Myocyte (in vitro differentiated cells): ENCODE results near the gene WWOX. TPM values are rescaled to one million over a fixed set of nuclear protein-coding genes. Genes with fewer than 3 reads are reported as not detected.

Experiments used
- DNase-seq: peaks from one replicate; pipeline ENCODE4 v3.0.0-alpha.2; 2012; ENCODE audit warnings: low read depth
- total RNA-seq: library from RNA; depleted of rRNA; stranded (reverse); fragments of >200 nt; gene quantifications from 2 replicates; pipeline ENCODE4 v1.2.3, GENCODE V29; 2014

Gene WWOX
- total RNA-seq, 1 donor from 2014 or later = 12.5 TPM

DNA sequence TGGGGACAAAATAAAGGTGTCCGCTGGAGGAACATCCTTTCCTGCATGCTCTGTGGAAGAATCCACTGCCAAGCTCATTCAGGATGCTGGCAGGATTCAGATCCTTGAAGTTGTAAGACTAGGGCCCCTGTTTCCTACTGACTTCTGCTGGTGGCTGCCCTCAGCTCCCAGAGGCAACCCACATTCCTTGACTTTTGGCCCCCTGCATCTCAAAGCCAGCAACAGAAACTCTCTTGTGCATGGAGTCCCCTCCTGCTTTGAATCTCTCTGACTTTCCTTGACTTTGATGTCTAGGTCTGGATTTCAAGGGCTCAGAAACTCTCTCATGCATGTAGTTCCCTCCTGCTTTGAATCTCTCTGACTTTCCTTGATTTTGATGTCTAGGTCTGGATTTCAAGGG lies 461.5 kb downstream of the WWOX start:
- no peak for DNase-seq

DNA sequence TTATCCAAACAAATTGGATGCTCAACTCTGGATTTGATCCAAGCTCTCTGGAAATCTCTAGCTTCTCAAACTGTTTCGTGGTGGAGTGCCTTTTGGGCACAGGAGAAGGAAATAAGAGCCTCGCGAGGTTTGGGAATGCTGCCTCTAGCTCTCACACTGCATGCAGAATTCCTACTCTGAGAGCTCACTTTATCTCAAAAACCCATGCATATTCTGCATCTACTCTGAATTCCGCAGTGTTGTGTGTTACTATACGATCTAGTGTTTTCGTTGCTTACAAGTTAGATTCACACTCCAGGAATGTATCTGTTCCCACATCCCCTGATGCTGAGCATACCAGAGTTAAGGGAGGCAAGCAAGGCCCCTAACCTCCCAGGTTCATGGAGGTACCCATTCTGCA lies 462.7 kb downstream of the WWOX start:
- no peak for DNase-seq

DNA sequence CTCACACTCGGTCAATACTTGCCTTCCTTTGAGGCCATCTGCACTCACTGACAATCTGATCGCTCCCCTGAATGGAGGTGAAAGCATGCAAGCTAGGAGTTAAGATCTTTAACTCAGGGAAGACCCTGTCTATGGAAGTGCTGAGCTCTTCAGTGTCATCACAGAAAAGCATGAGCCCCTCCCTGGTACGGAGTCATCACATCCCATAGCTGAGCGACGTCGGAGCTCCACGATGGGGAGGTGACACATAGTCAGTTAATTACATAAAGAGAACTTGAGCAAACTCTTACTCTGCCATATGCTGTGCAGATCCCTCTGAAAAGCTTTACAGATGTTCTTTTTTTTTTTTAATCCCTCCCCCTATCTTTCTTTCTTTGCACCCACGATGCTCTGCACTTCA lies 463.2 kb downstream of the WWOX start:
- no peak for DNase-seq

DNA sequence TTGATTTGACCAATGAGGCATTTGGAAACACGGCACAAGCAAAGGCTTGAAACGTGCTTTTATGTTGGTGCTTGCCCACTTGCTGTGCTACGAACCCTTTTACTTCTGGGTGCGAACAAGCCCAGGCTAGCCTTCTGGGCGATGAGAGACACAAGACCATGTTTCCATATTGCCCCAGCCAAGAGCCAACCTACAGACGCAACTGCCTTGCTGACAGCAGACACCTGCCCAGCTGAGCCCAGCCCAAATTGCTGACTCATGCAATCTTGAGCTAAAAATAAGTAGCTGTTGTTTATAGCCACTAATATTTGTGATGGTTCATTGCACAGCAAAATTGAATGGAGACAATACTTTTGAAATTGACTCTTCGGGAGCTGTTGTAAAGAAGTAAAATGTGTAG lies 464.5 kb downstream of the WWOX start:
- peak; percentile 48 for DNase-seq

DNA sequence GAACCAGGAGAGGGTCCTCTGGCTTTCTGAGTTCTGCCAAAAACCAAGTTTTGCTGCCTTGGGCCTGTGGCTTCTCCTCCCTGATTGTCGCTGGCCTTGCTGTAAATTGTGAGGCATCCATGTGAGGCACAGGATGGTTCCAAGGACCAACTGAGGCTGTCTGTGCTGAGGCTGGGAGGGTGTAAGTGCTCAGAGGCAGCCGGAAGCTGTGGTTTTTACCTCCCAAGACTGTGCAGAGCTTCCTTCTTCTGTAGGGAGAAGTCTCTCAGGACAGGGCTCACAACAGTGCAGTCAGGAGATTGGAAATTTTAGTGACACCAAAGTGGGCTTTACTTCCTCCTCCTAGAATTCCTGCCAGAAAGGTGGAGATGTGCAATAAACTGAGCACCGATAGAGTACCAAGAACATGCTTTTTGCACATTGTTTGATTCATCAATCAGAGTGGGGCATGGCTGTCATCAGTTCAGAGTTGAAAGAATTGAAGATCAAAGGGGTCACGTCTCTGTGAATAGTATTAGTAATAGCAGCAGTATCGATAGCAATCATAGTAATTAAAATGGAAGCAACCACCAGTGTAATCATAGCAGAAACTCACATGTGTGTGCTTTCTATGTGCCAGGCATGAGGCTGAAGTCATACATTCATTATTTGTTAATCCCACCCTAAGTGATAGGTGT lies 467.1 kb downstream of the WWOX start:
- no peak for DNase-seq

DNA sequence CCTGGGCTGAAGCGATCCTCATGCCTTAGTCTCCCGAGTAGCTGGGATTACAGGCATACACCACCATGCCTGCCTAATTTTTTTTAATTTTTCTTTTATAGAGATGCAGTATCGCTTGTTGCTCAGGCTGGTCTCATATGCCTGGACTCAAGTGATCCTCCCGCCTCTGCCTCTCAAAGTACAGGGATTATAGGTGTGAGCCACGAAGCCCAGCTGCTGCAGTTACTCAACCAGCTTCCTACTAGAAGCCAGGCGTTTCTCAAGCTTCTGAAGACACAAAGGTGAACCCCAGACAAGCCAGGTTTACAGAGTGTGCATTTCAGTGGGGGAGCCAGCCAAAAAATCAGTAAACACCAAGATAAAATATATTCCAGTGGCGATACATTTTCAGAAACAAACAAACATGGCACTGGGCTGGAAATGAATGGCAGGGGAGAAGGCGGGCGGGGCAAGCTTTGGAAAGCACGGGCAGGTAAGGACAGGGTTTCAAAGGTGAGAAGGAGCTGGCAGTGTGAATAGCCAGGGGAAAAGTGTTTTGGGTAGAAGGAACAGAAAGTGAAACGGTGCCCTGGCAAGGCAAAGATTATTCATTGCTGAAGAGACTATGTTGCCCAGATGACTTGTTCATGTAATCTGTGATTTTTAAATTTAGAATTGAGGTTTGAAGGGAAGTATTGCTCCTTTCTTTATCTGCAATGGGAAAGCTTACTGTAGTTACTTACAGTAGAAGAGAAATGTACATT lies 471.1 kb downstream of the WWOX start:
- no peak for DNase-seq

DNA sequence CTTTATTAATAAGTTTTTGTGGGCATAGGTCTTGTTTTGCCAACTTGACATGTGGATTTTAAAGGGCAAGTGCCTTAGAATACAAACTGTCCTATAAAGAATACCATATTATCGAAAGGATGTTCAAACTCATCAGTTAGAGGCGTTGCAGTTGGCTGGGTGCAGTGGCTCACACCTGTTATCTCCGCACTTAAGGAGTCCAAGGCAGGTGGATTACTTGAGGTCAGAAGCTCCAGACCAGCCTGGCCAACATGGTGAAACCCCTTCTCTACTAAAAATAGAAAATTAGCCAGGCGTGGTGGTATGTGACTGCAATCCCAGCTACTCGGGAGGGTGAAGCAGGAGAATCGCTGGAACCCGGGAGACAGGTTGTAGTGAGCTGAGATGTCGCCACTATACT lies 472.0 kb downstream of the WWOX start:
- DNase-seq = peak; percentile 30

DNA sequence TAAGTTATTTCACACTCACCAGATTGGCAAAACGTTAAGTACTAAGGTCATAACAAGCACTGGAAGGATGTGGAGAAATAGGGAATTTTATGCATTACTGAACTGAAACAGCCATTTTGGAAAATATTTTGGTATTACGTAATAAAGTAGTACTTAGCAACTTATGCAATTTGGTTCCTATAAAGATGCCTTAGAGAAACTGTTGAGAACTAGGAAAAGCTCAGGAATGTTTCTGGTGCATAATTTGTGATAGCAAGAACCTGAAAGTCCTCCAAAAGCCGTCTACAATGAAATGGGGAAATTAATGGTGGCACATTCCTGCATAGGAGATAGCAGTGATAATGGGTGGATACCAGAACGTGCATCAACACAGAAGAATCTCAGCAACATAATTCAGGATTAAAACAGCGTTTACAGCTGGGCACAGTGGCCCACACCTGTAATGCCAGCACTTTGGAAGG lies 472.5 kb downstream of the WWOX start:
- no peak for DNase-seq

GRCh38 chr16:78574571-78574970 lies 475.1 kb downstream of the WWOX start:
- DNase-seq = no peak

DNA sequence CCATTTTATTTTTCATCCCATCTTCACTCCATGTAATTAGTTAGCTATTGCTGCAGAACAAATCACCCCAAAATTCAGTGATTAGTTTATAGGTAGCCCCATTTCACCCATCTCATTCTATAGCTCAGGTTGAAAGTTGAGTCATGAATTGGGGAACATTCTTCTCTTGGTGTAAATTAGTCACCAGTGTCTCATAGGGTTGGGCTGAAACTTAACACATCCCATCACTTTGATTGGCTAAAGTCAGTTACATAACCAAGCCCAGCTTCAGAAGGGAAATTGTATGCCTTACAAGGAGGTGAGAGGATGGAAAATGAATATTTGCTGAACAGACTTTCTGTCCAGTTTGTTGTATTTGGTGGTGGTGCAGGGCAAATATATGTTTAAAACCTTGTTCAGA lies 477.5 kb downstream of the WWOX start:
- no peak for DNase-seq

- DNase-seq = no peak
These were observed 478.2 kb downstream of the WWOX start for GRCh38 chr16:78577630-78578029.

- no peak for DNase-seq
These were observed 479.6 kb downstream of the WWOX start for GRCh38 chr16:78579020-78579419.

GRCh38 chr16:78583441-78583840 lies 484.0 kb downstream of the WWOX start:
- DNase-seq = no peak

GRCh38 chr16:78584213-78584860 lies 484.9 kb downstream of the WWOX start:
- DNase-seq = no peak

GRCh38 chr16:78584991-78585390 lies 485.5 kb downstream of the WWOX start:
- DNase-seq = peak; percentile 41

- no peak for DNase-seq
These were observed 489.9 kb downstream of the WWOX start for GRCh38 chr16:78589331-78589730.

DNA sequence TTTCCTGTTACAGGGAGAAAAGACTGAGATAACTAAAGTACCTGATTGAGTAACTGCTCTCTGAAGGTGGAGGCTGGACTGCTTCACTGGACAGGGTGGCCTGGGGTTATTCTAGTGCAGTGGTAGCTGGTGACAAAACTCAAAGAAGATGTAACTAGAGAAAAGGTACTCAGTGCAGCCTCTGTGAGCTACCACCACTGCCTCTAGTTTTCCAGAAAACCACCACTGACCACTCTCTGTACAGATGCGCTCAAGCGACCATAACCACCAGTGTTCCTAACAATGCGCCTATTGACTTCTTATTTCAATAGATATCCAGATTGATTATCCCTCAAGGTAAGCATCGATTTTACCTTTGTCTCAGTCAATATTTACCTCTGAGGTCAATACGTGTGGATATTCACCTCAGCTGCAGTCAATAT lies 492.2 kb downstream of the WWOX start:
- no peak for DNase-seq

DNA sequence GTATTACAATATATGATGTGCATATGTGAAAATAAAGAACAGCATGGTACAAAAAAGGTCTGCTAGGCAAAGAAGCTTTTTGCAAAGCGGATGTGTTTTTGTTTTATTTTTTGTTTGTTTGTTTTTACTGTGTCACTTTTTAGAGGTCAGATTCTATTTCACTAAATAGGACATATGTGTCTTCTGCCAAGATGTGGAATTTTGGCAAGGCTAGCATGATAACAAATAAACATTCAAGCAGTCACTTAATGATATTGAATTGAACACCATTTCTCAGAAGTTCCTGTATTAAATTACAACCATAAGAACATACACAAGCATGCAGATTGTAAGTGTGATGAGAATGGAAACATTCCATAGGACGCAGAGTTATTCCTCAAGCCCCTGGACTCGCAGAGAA lies 492.7 kb downstream of the WWOX start:
- DNase-seq = no peak

GRCh38 chr16:78593352-78593751 lies 493.9 kb downstream of the WWOX start:
- no peak for DNase-seq

DNA sequence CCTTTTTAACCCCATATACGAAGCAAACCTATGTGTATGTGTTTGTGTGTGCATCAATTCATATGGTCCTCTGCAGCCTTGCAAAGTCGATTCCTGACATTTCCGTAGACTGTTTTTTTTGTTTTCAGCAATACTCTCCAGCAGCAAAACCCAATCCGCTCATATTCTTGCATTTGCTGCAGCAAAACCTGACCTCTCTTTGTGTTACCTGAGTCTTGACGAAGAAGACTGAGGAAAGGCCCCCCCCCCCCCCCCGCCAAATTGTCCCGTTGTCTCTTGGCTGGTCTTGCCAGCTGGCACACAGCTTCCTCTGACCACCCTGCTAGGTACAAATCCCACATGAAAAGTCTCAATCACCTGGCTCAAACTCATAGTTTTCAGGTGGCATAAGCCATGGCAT lies 494.7 kb downstream of the WWOX start:
- DNase-seq = no peak

DNA sequence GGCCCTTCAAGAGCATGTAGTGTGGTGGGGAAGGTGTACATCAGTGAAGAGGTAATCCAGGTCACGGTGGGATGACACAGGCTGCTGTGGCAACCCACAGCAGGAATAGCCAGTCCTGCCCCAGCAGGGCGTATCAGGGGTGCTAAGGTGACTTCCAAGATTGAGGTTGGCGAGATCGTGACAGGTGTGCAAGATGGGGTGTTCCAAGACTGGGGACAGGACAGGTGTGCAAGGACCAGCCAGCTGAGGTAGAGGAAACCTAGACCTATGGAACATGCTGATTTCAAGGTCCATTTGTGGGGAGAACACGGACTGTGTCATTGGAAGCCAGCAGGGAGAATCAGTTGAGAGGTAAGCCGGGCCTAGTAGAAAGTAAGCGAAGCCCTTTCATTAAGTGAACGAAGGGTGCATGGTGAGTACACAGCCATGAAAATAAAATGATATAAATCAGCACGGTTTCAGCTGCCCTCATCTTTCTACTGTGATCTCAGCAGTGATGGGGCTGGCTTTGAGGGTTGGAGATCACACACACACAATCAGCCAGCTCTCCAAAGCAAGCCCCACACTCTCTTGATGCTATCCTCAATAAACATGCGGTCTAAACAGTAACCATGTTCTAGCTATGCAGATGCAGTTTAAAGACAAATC lies 497.0 kb downstream of the WWOX start:
- no peak for DNase-seq

DNA sequence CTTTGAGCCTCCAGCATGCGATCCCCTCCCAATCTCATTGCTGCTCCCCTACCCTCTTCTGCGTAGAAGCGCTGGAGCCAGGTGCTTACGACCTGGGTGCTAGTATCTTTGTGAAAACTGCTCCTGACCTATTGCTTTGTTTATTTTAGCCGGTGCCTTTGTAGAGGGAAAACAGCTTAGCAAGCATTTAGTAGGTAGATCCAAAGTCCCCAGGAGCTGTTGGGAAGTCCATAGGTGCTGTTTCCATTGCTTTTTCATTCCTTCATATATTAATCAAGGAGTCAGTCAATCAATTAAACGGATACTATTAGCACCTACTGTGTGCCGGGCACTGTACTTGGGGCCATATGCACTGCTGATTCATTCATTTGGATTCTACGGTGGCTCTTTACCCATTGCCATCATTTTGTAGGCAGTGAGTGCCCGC lies 497.6 kb downstream of the WWOX start:
- DNase-seq = no peak
